Endothelial cell of hepatic sinusoid (primary cell): ENCODE data around the gene SLC38A7.
"Not testable (repeated sequence)": the region's sequence is repeated elsewhere in the genome, so short reads cannot be mapped to it uniquely, and the experiment has no call there.

ENCODE experiments used
- in situ Hi-C: cut with HindIII; loops from 2 replicates; pipeline ENCODE4 v1.10.0; 2017; ENCODE audit warnings: low sequenced_read_pairs

The SLC38A7 gene, protein sequence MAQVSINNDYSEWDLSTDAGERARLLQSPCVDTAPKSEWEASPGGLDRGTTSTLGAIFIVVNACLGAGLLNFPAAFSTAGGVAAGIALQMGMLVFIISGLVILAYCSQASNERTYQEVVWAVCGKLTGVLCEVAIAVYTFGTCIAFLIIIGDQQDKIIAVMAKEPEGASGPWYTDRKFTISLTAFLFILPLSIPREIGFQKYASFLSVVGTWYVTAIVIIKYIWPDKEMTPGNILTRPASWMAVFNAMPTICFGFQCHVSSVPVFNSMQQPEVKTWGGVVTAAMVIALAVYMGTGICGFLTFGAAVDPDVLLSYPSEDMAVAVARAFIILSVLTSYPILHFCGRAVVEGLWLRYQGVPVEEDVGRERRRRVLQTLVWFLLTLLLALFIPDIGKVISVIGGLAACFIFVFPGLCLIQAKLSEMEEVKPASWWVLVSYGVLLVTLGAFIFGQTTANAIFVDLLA

GRCh38 chr16:58684354-58685083 is at the start of gene SLC38A7:
SLC38A7 (minus strand) TSS chr16:58684770; CDS start chr16:58680126, 4,644 bp downstream.
- in situ Hi-C loops = no loop called here

DNA sequence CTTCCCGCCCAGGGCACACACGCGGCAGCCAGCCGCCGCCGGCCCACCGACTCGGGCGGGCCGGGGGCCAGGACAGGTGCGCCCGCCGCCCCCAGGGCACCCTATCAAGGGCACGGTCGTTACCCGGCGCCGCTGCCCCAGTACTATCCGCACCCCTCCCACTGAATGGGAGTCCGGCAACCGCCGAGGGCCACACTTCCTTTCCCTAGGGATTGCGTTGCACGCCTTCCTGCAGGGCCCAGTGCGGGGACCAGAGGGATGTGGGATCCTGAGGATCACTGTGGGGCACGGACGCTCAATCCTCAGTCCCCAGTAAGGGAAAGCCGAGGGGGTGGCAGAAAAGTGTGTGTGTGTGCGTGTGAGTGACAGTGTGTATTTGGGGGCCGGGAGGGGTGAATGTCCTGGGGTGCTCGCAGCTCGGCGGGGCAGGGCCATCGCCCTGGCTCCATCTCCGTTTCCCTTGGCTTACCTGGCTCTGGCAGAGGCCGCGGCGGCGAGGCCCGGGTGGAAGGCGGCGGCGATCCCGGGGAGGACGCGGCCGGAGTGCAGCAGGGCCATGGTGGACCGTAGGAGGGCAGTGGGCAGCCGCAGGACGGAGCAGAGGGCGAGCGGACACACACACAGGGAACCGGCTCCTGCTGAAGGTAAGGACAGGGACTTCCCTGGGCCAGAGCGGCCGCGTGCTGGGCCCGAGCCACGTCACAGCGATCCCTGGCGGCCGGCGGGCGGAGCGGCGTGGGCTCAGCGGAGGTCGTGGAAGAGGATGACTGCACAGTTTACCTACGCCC is 49.3 kb upstream of the SLC38A7 start, which contains the start of gene GOT2:
Gene GOT2, minus strand, starts transcription at position 646 of the 788 bp plus-strand sequence. Its CDS starts 88 bp downstream, at position 558.
- in situ Hi-C loops = no loop called here

GRCh38 chr16:58733248-58733670 is 48.7 kb upstream of the SLC38A7 start:
- in situ Hi-C loops = no loop called here

- in situ Hi-C loops = no loop called here
Measured at GRCh38 chr16:58732545-58733247, 48.1 kb upstream of the SLC38A7 start.

GRCh38 chr16:58730724-58731370 is 46.3 kb upstream of the SLC38A7 start:
- in situ Hi-C loops = no loop called here

DNA sequence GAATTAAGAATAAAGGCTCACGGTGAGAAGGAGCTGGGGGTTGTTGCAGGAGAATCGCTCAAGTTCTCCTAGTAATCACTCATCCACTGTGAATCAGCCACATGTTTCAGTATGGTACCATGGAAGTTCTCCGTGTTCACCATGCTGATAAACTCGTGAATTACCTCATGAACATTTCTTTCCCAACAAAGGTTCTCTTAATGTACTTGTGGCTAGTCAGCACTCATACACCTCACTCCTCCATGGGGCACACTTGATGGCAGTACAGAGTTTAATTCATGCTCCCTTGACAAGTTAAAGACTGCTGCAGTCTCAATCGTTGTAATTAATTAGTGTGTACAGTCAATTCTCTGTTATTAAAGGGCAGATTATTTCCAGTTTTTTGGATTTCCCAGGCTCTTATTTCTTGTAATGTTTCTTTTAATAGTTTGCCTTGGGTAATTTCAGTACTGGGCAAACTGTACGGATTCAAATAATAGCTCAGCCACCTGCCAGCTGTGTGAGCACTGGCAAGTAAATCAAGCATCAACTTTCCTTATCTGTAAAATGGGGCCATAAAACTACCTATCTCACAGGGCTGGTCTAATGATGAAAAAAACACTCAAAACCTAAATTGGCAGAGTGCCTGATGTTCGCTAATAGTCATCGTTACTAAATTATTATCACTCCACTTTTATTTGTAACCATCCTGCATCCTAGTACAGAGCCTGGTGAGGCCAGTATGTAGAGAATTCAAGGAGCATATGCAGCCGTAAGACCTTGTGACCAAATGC is 43.4 kb upstream of the SLC38A7 start:
- in situ Hi-C loops = loop anchor here (5.0 kb wide), 1 partner anchor 39 kb away; no protein-coding TSS in a partner anchor

GRCh38 chr16:58727028-58727781 is 42.6 kb upstream of the SLC38A7 start:
- in situ Hi-C loops = loop anchor here (5.0 kb wide), 1 partner anchor 40 kb away; no protein-coding TSS in a partner anchor

DNA sequence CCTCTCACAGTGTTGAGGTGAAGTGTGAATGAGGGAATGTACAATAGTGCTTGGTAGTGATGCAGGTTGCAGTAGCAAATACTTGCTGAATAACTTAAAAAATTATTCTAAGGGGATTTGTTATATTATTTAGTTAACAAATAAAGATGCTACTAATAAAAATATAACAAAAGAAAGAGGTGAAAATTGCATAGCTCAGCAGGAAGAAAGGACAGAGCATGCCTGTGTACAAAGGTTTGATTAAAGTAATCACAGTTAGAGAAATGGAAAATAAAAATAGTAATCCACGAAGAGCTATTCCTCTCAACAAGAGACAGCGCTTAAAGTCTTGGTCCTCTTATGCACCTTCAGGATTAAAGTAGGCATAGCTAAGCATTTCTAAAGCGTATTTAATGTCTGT is 38.5 kb upstream of the SLC38A7 start:
- in situ Hi-C loops = no loop called here

DNA sequence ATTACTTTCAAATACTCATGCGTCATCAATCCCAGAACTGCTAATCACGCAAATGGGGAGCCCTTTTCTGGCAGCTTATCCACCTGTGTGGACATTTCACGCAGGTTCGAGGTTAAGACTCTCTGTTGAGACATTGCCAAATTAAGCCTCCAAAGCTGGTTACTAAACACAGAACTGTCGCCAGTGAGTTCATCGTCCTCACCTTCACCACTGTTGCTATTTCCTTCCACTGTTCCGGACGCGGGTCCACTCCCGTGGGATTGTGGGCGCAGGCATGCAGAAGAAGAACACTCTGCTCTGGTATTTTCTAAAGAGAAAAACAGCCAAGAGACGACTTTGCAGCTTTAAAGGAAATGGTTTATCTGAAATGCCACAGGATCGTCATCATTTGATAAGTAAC is 33.4 kb upstream of the SLC38A7 start:
- in situ Hi-C loops = no loop called here

- in situ Hi-C loops = no loop called here
Measured at GRCh38 chr16:58716468-58716867, 31.9 kb upstream of the SLC38A7 start.

- in situ Hi-C loops = no loop called here
Measured at GRCh38 chr16:58713742-58714141, 29.2 kb upstream of the SLC38A7 start.

DNA sequence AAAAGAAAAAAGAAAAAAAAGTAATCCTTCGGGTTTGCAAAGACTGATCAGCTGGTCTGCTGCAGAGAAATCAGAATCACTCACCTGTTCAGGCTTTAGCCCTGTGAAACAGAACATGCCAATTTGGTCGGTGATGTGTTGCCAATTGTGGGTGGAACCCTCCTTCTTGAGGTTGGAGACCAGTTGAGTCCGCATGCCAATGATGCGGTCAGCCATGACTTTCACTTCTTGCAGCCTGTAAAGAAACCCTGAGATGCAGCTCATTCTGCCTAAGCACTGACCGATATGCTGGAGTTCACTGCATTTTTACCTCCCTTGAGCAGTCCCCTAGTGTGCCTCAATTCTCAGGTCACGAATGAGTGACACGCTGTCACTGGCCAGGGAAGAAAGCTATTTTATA is 24.8 kb upstream of the SLC38A7 start:
- in situ Hi-C loops = no loop called here

DNA sequence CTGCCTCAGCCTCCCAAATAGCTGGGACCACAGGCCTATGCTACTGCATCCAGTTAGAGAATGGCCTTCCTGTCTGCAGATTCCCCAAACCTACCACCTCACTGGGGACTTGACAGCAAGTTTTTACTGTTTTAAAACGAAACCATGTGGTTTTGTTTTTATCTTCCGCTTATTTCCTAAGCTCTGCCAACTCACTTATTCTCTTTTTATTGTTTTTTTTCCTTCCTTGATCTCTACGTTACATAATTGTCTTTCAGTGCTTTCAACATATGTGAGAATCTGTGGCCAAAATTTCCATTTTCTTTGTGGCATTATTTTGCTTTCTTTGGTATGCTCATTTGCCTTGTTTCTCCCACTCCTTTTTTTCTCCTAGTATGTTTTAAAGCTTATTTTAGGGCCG is 14.6 kb upstream of the SLC38A7 start:
- in situ Hi-C loops = no loop called here

- in situ Hi-C loops = no loop called here
Measured at GRCh38 chr16:58695368-58695767, 10.8 kb upstream of the SLC38A7 start.

DNA sequence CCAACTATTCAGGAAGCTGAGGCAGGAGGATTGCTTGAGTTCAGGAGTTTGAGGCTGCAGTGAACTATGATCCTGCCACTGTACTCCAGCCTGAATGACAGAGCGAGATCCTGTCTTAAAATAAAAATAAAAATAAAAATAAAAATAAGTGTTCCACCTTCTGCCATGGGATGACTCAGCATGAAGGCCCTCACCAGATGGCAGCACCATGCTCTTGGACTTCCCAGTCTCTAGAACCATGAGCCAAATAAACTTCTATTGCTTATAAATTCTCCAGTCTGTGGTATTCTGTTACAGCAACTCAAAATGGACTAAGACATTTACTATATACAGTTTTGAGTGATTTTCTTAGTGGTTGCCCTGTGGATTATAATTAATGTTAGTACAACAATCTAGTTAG is 7.9 kb upstream of the SLC38A7 start:
- in situ Hi-C loops = no loop called here

DNA sequence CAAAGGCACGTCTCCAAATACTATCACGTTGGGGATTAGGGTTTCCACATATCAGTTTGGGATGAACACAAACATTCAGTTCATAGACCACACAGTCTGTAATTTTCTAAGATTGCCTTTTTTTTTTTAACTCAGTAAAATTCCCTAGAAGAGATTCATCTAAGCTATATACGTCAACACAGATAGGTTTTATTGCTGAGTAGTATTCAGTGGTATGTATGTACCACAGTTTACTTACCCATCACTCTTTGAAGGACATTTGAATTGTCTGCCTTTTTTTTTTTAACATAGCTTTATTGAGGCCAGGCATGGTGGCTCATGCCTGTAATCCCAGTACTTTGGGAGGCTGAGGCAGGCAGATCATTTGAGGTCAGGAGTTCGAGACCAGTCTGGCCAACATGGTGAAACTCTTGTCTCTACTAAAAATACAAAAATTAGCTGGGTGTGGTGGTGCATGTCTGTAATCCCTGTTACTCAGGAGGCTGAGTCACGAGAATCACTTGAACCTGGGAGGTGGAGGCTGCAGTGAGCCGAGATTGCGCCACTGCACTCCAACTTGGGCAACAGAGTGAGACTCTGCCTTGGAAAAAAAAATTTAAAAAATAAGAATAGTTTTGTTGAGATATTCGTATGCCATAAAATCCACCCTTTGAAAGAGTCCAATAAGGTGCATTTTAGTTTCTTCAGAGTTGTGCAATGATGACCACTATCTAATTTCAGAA is 2.6 kb upstream of the SLC38A7 start:
- in situ Hi-C loops = not testable (repeated sequence)

GRCh38 chr16:58685084-58685449 is 497 bp upstream of the SLC38A7 start:
- in situ Hi-C loops = no loop called here

DNA sequence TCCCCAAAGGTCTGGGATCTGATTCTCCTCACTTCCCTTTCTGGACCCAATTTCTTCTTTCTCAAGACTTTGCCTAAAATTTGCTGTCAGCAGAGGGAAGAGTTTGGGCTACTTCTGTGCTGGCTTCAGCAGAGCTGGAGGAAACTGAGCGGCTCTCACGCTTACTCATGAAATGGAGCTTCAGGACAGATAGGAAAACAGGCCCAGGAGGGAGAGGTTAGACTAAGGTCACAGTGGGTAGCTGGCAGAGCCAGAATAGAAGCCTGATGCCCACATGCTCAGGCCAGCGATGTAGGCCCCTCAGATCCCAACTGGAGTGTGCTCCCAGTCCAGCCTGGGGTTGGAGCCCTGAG is 593 bp downstream of the SLC38A7 start:
- in situ Hi-C loops = no loop called here
